Spleen (tissue), 11 donors: ENCODE data around the gene STK24. TPM values are rescaled to one million over a fixed set of nuclear protein-coding genes. Genes with fewer than 3 reads are reported as not detected.
A peak's percentile ranks its signal among the peaks of the same experiment; 100 is the strongest.

ENCODE experiments used
- DNase-seq: peaks from one replicate; pipeline ENCODE4 v3.0.0-alpha.2; 2020
- H3K27ac ChIP-seq, 8 donors: fragments of 200-600 bp; sonication (generic) in 7 of 8; 1 replicate in 4 of 8; 2 replicates in 4 of 8; pipeline versions ENCODE4 v1.5.0 to v1.8.0; 2016 to 2021; ENCODE audit warnings: inconsistent platforms in 4 of 8, mild to moderate bottlenecking in 4 of 8, moderate library complexity in 1 of 8
- H3K27me3 ChIP-seq, 7 donors: fragments of 200-600 bp; sonication (generic) in 6 of 7; replicated peaks in 1 of 7; 1 replicate in 4 of 7; 2 replicates in 3 of 7; pipeline versions ENCODE4 v1.5.0 to v1.8.0; 2016 to 2021; ENCODE audit warnings: inconsistent platforms in 3 of 7, mild to moderate bottlenecking in 1 of 7
- H3K36me3 ChIP-seq, 6 donors: fragments of 200-600 bp; sonication (generic) in 5 of 6; 1 replicate in 4 of 6; 2 replicates in 2 of 6; pipeline versions ENCODE4 v1.5.0 to v1.8.0; 2016 to 2021; ENCODE audit warnings: inconsistent platforms in 2 of 6
- H3K4me1 ChIP-seq, 6 donors: fragments of 200-600 bp; sonication (generic) in 5 of 6; 1 replicate in 3 of 6; 2 replicates in 3 of 6; pipeline versions ENCODE4 v1.5.0 to v1.8.0; 2016 to 2021; ENCODE audit warnings: inconsistent platforms in 3 of 6
- H3K4me3 ChIP-seq, 8 donors: fragments of 200-600 bp; sonication (generic) in 7 of 8; 1 replicate in 4 of 8; 2 replicates in 4 of 8; pipeline versions ENCODE4 v1.5.0 to v1.8.0; 2016 to 2021; ENCODE audit warnings: inconsistent platforms in 4 of 8, mild to moderate bottlenecking in 4 of 8, moderate library complexity in 2 of 8
- H3K9me3 ChIP-seq, 8 donors: fragments of 200-600 bp; sonication (generic) in 7 of 8; 1 replicate in 4 of 8; 2 replicates in 4 of 8; pipeline versions ENCODE4 v1.5.0 to v1.8.0; 2016 to 2021; ENCODE audit warnings: inconsistent platforms in 4 of 8
- CTCF ChIP-seq, 11 experiments: fragments of 200-600 bp in 7 of 11; fragments of 450-650 bp in 4 of 11; sonication (generic) in 4 of 11; IDR thresholded peaks in 8 of 11; conservative IDR thresholded peaks in 3 of 11; 1 replicate in 7 of 11; 2 replicates in 4 of 11; pipeline versions ENCODE4 v1.4.0 to v1.8.0; 2016 to 2021; ENCODE audit warnings: antibody characterized with exemption in 11 of 11, inconsistent platforms in 4 of 11, mild to moderate bottlenecking in 1 of 11
- POLR2A ChIP-seq, 3 donors: fragments of 450-650 bp; IDR thresholded peaks; one replicate each; pipeline ENCODE4 v1.5.1; 2017; ENCODE audit warnings: antibody characterized with exemption in 3 of 3, mild to moderate bottlenecking in 1 of 3
- POLR2AphosphoS5 ChIP-seq, 3 donors: sonication (generic); formaldehyde crosslinking; IDR thresholded peaks; one replicate each; pipeline ENCODE4 v1.5.1; 2017; ENCODE audit warnings: antibody characterized with exemption in 3 of 3
- WGBS, 5 donors: extraction: QIAGEN DNeasy Blood & Tissue Kit in 3 of 5; methylation state at CpG; one replicate each; pipeline versions ENCODE4 v1.1.5 to v1.1.7; 2013 to 2018; 5-methylcytosine and 5-hydroxymethylcytosine counted together
- intact Hi-C: fragments of 100-400 bp; cut with DNase I; formaldehyde crosslinking; loops from one replicate; pipeline ENCODE4 v1.15.0; 2023; ENCODE audit warnings: low total_unique reads
- polyA plus RNA-seq, 3 donors: library from polyadenylated mRNA; stranded (reverse); fragments of 200-250 nt; gene quantifications; one replicate each; pipeline ENCODE4 v1.2.1, GENCODE V29; 2013
- total RNA-seq, 7 donors: library from RNA; depleted of rRNA in 3 of 7; stranded (reverse); fragments of >200 nt in 3 of 7; fragmentation: NEBNext Ultra II Directional in 4 of 7; extraction: Animal tissue kit (Norgen Biotek cat#: 25700) in 4 of 7; gene quantifications; one replicate each; pipeline versions ENCODE4 v1.1.0 to v1.2.1, GENCODE V29; 2016 to 2021
- donor health status: healthy with polysubstance abuse.
- donor health status: DM: no; HTN: no; CAD: no; lungs with moderate emphysema.
- donor health status: DM: no; HTN: no; CAD: no.
- donor health status: Bipolar disorder and iron deficiency.
- donor health status: healthy.
- donor health status: DM: no; HTN: no; CAD: no.
- donor health status: DM: yes; HTN: yes; CAD: no.

STK24 gene
- total and polyA plus RNA-seq, 10 donors: 36.5 to 132 (median 94.5) TPM

- no peak overlapping the region for H3K4me3 ChIP-seq
- H3K27ac ChIP-seq: no peak overlapping the region
- no peaks in the 10 kb centered on the region for H3K9me3 ChIP-seq
- no peak for DNase-seq
- peaks cover 0 to 100% (median 81%) of the 10 kb centered on the region in 6 donors for H3K36me3 ChIP-seq
- intact Hi-C loops: no loop called here
- H3K27me3 ChIP-seq: no peaks in the 10 kb centered on the region
- H3K4me1 ChIP-seq: peaks cover 0 to 9% (median 0%) of the 10 kb centered on the region in 6 donors
- no peak for TF ChIP-seq CTCF (IDR thresholded peaks at IDR 0.05 in 8 of 11, conservative IDR thresholded peaks at IDR 0.05 in 3 of 11)
- TF ChIP-seq POLR2AphosphoS5 (IDR thresholded peaks at IDR 0.05): peak in 1 of 3 donors; percentile 5
- WGBS, 5 donors: 88 to 98% (median 96%) methylated on average over 18 of the region's 18 CpGs
Observed at GRCh38 chr13:98462241-98462882, 114.5 kb downstream of the STK24 start.

- 86 to 89% (median 88%) methylated on average over 15 to 16 of the region's 16 CpGs for WGBS, 5 donors
Observed at GRCh38 chr13:98461486-98462240, 115.2 kb downstream of the STK24 start.

GRCh38 chr13:98460516-98460915 lies 116.4 kb downstream of the STK24 start:
- Histone ChIP-seq H3K4me3 (no peak overlapping the region), H3K27me3 (no peaks in the 10 kb centered on the region), H3K9me3 (no peaks in the 10 kb centered on the region), H3K27ac (no peak overlapping the region), H3K4me1 (peaks cover 0 to 9% (median 0%) of the 10 kb centered on the region in 6 donors), H3K36me3 (peaks cover 0 to 100% (median 90%) of the 10 kb centered on the region in 6 donors)
- intact Hi-C loops: no loop called here
- DNase-seq: no peak
- TF ChIP-seq POLR2AphosphoS5 (IDR thresholded peaks at IDR 0.05): no peak
- TF ChIP-seq POLR2A (IDR thresholded peaks at IDR 0.05): no peak
- no peak for TF ChIP-seq CTCF (IDR thresholded peaks at IDR 0.05 in 8 of 11, conservative IDR thresholded peaks at IDR 0.05 in 3 of 11)
- 83 to 91% (median 87%) methylated on average over 13 of the region's 13 CpGs for WGBS, 5 donors

More at GRCh38 chr13:98461486-98462240, 115.2 kb downstream of the STK24 start:
- H3K27ac ChIP-seq: no peak overlapping the region
- H3K4me1 ChIP-seq: peaks cover 0 to 9% (median 0%) of the 10 kb centered on the region in 6 donors
- H3K9me3 ChIP-seq: no peaks in the 10 kb centered on the region
- no peak overlapping the region for H3K4me3 ChIP-seq
- DNase-seq: no peak
- TF ChIP-seq POLR2A (IDR thresholded peaks at IDR 0.05) (no peak), CTCF (IDR thresholded peaks at IDR 0.05 in 8 of 11, conservative IDR thresholded peaks at IDR 0.05 in 3 of 11) (no peak), POLR2AphosphoS5 (IDR thresholded peaks at IDR 0.05) (no peak)
- H3K27me3 ChIP-seq: no peaks in the 10 kb centered on the region
- intact Hi-C loops: no loop called here
- peaks cover 0 to 100% (median 88%) of the 10 kb centered on the region in 6 donors for H3K36me3 ChIP-seq
